HEK293 (cell line): ENCODE measurements around the gene JAK3.

ENCODE experiments used
- CTCF ChIA-PET: fragments of 350-600 bp; formaldehyde crosslinking; extraction: SDS; loops from one replicate; lab custom pipeline; 2021; ENCODE audit warnings: antibody characterized with exemption; lab: Yijun Ruan, JAX
- POLR2A ChIA-PET: fragments of 300-600 bp; formaldehyde crosslinking; extraction: SDS; loops from one replicate; lab custom pipeline; 2020; ENCODE audit warnings: antibody characterized with exemption, inconsistent platforms; lab: Yijun Ruan, JAX
- H3K27ac ChIP-seq: fragments of 200-500 bp; sonication (Bioruptor generic); 2 replicates; pipeline ENCODE4 v1.5.1; 2014; ENCODE audit warnings: low read depth, low read length, control low read depth, inconsistent platforms; ENCODE audit errors: extremely low read depth
- H3K36me3 ChIP-seq, 2 experiments: fragments of 200-500 bp in 1 of 2; sonication (Bioruptor generic) in 1 of 2; 1 replicate in 1 of 2; 2 replicates in 1 of 2; pipeline ENCODE4 v1.5.1; 2014 to 2017; ENCODE audit warnings: inconsistent platforms in 2 of 2, low read length in 2 of 2; ENCODE audit not compliant: control insufficient read depth in 2 of 2, insufficient read depth in 1 of 2
- H3K4me1 ChIP-seq: fragments of 200-500 bp; sonication (Bioruptor generic); 2 replicates; pipeline ENCODE4 v1.5.1; 2014; ENCODE audit warnings: mild to moderate bottlenecking, low read length, inconsistent platforms; ENCODE audit not compliant: control insufficient read depth, insufficient read depth
- H3K4me3 ChIP-seq: 2 replicates; pipeline ENCODE4 v1.5.1; 2011; ENCODE audit warnings: low read depth, mild to moderate bottlenecking, control low read depth, low read length, moderate library complexity
- H3K9me3 ChIP-seq: fragments of 200-500 bp; sonication (Bioruptor generic); 2 replicates; pipeline ENCODE4 v1.5.1; 2014; ENCODE audit warnings: low read depth, low read length, inconsistent platforms; ENCODE audit not compliant: control insufficient read depth, insufficient read depth
- GLI4 ChIP-seq: fragments of 450-650 bp; formaldehyde crosslinking; IDR thresholded peaks from 2 replicates; pipeline ENCODE4 v1.5.1; 2016; ENCODE audit warnings: missing biosample characterization, missing genetic modification characterization
- KLF1 ChIP-seq: fragments of 450-650 bp; formaldehyde crosslinking; IDR thresholded peaks from 2 replicates; pipeline ENCODE4 v1.5.1; 2016; ENCODE audit warnings: missing biosample characterization, missing genetic modification characterization
- PRDM1 ChIP-seq: fragments of 450-650 bp; formaldehyde crosslinking; IDR thresholded peaks from 2 replicates; pipeline ENCODE4; 2016; ENCODE audit warnings: missing biosample characterization, missing genetic modification characterization
- SCRT2 ChIP-seq: fragments of 450-650 bp; formaldehyde crosslinking; IDR thresholded peaks from 2 replicates; pipeline ENCODE4 v1.5.1; 2016; ENCODE audit warnings: missing biosample characterization, missing genetic modification characterization
- TCF7L2 ChIP-seq: IDR thresholded peaks from 2 replicates; pipeline ENCODE4 v1.6.1; 2011; ENCODE audit warnings: low read depth, mild to moderate bottlenecking, inconsistent platforms, low read length, moderate library complexity, borderline replicate concordance
- ZBTB17 ChIP-seq: fragments of 450-650 bp; formaldehyde crosslinking; IDR thresholded peaks from 2 replicates; pipeline ENCODE4 v1.5.1; 2016; ENCODE audit warnings: missing biosample characterization, missing genetic modification characterization
- ZFP3 ChIP-seq: fragments of 450-650 bp; formaldehyde crosslinking; IDR thresholded peaks from 2 replicates; pipeline ENCODE4 v1.5.1; 2016; ENCODE audit warnings: low read depth, missing biosample characterization, missing genetic modification characterization
- ZIC2 ChIP-seq: fragments of 450-650 bp; formaldehyde crosslinking; IDR thresholded peaks from 2 replicates; pipeline ENCODE4 v1.5.1; 2016; ENCODE audit warnings: missing biosample characterization, missing genetic modification characterization
- ZNF184 ChIP-seq: fragments of 450-650 bp; IDR thresholded peaks from 2 replicates; pipeline ENCODE4 v1.5.1; 2018; ENCODE audit warnings: missing biosample characterization, mild to moderate bottlenecking, missing genetic modification characterization
- ZNF341 ChIP-seq: fragments of 450-650 bp; formaldehyde crosslinking; IDR thresholded peaks from 2 replicates; pipeline ENCODE4; 2016; ENCODE audit warnings: low read depth, missing biosample characterization, missing genetic modification characterization
- ZNF514 ChIP-seq: fragments of 450-650 bp; formaldehyde crosslinking; IDR thresholded peaks from 2 replicates; pipeline ENCODE4 v1.5.1; 2016; ENCODE audit warnings: missing biosample characterization, missing genetic modification characterization
- ZNF623 ChIP-seq: fragments of 450-650 bp; formaldehyde crosslinking; IDR thresholded peaks from 2 replicates; pipeline ENCODE4 v1.5.1; 2016; ENCODE audit warnings: missing biosample characterization, missing genetic modification characterization
- TF ChIP-seq, protein P1 (sequence below): fragments of 450-650 bp; formaldehyde crosslinking; IDR thresholded peaks from 2 replicates; pipeline ENCODE4 v1.5.1; 2016; ENCODE audit warnings: missing biosample characterization, missing genetic modification characterization
- TF ChIP-seq, protein P2 (sequence below): sonication (generic); formaldehyde crosslinking; IDR thresholded peaks from 2 replicates; pipeline ENCODE4 v1.8.1; 2022; ENCODE audit warnings: mild to moderate bottlenecking, moderate library complexity, missing genetic modification reagents
- TF ChIP-seq, protein P3 (sequence below): fragments of 450-650 bp; formaldehyde crosslinking; IDR thresholded peaks from 2 replicates; pipeline ENCODE4 v1.5.1; 2016; ENCODE audit warnings: missing biosample characterization, missing genetic modification characterization
- TF ChIP-seq, protein P4 (sequence below): fragments of 450-650 bp; formaldehyde crosslinking; IDR thresholded peaks from 2 replicates; pipeline ENCODE4 v1.5.1; 2017; ENCODE audit warnings: missing biosample characterization, missing genetic modification characterization

Gene JAK3

DNA sequence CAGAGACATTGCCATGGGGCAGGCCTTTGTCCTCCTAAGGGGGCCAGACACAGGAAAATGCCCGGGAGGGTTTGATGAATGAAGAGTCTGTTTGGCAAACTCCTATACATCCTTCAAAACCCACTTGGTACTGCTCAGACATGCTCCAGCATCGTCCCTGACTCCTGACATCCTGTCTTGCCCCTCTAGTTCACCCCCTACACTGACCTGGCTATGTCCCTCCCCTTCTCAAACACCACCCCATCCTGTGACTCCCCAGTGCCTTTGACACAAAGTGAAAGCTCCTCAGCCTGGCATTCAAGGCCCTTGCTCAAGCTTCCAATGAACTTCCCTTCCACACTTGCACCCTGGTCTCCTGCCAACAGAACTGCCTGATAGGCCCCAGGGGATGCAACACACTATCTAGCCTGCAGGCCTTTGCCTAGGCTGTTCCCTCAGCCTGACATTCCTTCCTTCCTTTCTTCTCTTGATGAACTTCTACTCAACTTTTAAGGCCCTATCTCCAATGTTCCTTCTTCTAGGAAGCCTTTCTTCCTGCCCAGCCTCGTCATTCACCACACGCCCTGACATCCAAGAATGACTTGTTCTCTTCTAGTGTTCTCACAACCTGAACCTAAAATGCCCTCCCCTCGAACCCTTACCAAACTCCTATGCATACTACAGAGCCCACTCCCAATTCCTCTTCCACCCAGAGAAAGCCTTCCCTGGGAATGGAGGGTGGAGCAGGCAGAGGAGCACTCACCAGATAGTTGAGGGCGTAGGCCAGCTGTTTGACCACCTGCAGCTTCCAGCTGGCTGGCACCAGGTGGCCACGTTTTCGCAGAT lies 12.4 kb downstream of the JAK3 start:
- ChIA-PET CTCF (interaction anchor here (1.0 to 1.1 kb wide), 2 partner anchors 21 to 24 kb away, joined by 4 to 6 read pairs; partner anchors contain the start of gene RPL18A), POLR2A (no interaction called here)
- Histone ChIP-seq H3K4me3 (no peak overlapping the region), H3K4me1 (no peaks in the 10 kb centered on the region), H3K9me3 (no peaks in the 10 kb centered on the region), H3K36me3 (no peaks in the 10 kb centered on the region), H3K27ac (no peak overlapping the region)
- TF ChIP-seq ZIC2 (tag by site-specific recombination) (0 out of 2 replicates have a peak, but pooled peaks have one; percentile 3), SCRT2 (tag by site-specific recombination) (no peak), ZNF623 (tag by site-specific recombination) (peak; percentile 18; the same call in 1 of the 2 replicates), ZNF514 (no peak), PRDM1 (tag by site-specific recombination) (peak; percentile 45; the same call in 1 of the 2 replicates), ZNF184 (no peak), GLI4 (tag by site-specific recombination) (peak; percentile 93), ZFP3 (tag by site-specific recombination) (peak; percentile 97), ZNF341 (tag by site-specific recombination) (peak; percentile 87)
- TF ChIP-seq, protein P1, sequence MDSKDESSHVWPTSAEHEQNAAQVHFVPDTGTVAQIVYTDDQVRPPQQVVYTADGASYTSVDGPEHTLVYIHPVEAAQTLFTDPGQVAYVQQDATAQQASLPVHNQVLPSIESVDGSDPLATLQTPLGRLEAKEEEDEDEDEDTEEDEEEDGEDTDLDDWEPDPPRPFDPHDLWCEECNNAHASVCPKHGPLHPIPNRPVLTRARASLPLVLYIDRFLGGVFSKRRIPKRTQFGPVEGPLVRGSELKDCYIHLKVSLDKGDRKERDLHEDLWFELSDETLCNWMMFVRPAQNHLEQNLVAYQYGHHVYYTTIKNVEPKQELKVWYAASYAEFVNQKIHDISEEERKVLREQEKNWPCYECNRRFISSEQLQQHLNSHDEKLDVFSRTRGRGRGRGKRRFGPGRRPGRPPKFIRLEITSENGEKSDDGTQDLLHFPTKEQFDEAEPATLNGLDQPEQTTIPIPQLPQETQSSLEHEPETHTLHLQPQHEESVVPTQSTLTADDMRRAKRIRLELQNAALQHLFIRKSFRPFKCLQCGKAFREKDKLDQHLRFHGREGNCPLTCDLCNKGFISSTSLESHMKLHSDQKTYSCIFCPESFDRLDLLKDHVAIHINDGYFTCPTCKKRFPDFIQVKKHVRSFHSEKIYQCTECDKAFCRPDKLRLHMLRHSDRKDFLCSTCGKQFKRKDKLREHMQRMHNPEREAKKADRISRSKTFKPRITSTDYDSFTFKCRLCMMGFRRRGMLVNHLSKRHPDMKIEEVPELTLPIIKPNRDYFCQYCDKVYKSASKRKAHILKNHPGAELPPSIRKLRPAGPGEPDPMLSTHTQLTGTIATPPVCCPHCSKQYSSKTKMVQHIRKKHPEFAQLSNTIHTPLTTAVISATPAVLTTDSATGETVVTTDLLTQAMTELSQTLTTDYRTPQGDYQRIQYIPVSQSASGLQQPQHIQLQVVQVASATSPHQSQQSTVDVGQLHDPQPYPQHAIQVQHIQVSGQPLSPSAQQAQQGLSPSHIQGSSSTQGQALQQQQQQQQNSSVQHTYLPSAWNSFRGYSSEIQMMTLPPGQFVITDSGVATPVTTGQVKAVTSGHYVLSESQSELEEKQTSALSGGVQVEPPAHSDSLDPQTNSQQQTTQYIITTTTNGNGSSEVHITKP (tag by site-specific recombination), result 0 out of 2 replicates have a peak, but pooled peaks have one; percentile 13
- TF ChIP-seq, protein P2, sequence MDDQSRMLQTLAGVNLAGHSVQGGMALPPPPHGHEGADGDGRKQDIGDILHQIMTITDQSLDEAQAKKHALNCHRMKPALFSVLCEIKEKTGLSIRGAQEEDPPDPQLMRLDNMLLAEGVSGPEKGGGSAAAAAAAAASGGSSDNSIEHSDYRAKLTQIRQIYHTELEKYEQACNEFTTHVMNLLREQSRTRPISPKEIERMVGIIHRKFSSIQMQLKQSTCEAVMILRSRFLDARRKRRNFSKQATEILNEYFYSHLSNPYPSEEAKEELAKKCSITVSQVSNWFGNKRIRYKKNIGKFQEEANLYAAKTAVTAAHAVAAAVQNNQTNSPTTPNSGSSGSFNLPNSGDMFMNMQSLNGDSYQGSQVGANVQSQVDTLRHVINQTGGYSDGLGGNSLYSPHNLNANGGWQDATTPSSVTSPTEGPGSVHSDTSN (CRISPR knock-in tag), result no peak
- TF ChIP-seq, protein P3, sequence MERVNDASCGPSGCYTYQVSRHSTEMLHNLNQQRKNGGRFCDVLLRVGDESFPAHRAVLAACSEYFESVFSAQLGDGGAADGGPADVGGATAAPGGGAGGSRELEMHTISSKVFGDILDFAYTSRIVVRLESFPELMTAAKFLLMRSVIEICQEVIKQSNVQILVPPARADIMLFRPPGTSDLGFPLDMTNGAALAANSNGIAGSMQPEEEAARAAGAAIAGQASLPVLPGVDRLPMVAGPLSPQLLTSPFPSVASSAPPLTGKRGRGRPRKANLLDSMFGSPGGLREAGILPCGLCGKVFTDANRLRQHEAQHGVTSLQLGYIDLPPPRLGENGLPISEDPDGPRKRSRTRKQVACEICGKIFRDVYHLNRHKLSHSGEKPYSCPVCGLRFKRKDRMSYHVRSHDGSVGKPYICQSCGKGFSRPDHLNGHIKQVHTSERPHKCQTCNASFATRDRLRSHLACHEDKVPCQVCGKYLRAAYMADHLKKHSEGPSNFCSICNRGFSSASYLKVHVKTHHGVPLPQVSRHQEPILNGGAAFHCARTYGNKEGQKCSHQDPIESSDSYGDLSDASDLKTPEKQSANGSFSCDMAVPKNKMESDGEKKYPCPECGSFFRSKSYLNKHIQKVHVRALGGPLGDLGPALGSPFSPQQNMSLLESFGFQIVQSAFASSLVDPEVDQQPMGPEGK (tag by site-specific recombination), result 0 out of 2 replicates have a peak, but pooled peaks have one; percentile 30

DNA sequence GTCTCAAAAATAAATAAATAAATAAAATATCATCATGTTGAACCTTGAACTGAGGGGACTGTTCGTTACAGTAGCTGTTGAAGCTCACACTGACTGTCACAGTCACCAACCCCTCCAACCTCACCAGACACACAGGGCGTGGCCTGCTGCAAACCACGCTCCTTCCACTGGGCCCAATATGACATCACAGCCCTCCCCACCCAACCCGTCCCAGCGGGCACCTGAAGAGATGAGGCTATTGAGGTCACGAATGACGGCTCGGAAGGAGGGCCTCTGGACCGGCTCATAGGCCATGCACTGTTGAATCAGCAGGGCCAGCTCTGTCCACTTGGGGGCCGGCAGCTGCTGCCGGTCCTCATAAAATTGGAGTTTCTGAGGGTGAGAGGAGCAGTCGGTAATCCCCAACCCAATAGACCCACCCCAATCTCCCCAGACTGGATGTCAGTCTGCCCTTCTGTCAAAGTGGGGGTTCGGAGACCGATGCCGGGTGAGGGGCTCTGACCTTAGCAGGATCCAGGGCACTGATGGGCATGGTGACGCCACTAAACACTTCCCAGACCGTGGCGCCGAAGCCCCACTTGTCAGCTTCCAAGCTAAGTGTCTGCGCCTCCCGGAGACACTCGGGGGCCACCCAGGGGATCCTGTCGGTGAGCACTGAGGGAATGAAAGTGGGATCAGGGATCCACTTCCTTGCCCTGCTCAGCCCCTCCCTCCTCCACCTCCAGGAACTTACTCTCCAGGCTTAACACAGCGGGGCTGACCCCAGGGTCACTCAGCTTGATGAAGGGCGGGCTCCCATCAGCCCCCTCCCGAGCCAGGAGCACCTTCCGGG lies 13.2 kb downstream of the JAK3 start:
- POLR2A ChIA-PET, result interaction anchor here (1.7 kb wide), 1 partner anchor 25 kb away, joined by 4 read pairs; the partner anchor contains the start of gene RPL18A
- CTCF ChIA-PET, result interaction anchor here (0.5 to 1.2 kb wide), 4 partner anchors 22 to 436 kb away, joined by 3 to 6 read pairs (median 4); partner anchors contain the start of gene RPL18A
- Histone ChIP-seq H3K4me3 (no peak overlapping the region), H3K9me3 (no peaks in the 10 kb centered on the region), H3K4me1 (no peaks in the 10 kb centered on the region), H3K27ac (no peak overlapping the region), H3K36me3 (no peaks in the 10 kb centered on the region)
- TF ChIP-seq ZIC2 (tag by site-specific recombination), result peak; percentile 14; the same call in 1 of the 2 replicates
- no peak for TF ChIP-seq ZBTB17 (tag by site-specific recombination)
- 0 out of 2 replicates have a peak, but pooled peaks have one; percentile 29 for TF ChIP-seq KLF1 (tag by site-specific recombination)
- TF ChIP-seq TCF7L2, result no peak
- TF ChIP-seq, protein P4, sequence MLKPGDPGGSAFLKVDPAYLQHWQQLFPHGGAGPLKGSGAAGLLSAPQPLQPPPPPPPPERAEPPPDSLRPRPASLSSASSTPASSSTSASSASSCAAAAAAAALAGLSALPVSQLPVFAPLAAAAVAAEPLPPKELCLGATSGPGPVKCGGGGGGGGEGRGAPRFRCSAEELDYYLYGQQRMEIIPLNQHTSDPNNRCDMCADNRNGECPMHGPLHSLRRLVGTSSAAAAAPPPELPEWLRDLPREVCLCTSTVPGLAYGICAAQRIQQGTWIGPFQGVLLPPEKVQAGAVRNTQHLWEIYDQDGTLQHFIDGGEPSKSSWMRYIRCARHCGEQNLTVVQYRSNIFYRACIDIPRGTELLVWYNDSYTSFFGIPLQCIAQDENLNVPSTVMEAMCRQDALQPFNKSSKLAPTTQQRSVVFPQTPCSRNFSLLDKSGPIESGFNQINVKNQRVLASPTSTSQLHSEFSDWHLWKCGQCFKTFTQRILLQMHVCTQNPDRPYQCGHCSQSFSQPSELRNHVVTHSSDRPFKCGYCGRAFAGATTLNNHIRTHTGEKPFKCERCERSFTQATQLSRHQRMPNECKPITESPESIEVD, result no peak
